GM23248 (cell line): ENCODE measurements around the gene RNASEL.

Experiments
- EZH2 ChIP-seq: fragments of 200-600 bp; sonication (generic); IDR thresholded peaks from 2 replicates; pipeline ENCODE4 v1.6.1; 2018; ENCODE audit warnings: antibody characterized with exemption, mild to moderate bottlenecking; ENCODE audit not compliant: insufficient read depth, poor library complexity, severe bottlenecking
- EZH2phosphoT487 ChIP-seq: fragments of 200-600 bp; sonication (generic); IDR thresholded peaks from 2 replicates; pipeline ENCODE4 v1.6.1; 2018; ENCODE audit warnings: antibody characterized with exemption, moderate library complexity, mild to moderate bottlenecking, low read depth; ENCODE audit not compliant: insufficient read depth

DNA sequence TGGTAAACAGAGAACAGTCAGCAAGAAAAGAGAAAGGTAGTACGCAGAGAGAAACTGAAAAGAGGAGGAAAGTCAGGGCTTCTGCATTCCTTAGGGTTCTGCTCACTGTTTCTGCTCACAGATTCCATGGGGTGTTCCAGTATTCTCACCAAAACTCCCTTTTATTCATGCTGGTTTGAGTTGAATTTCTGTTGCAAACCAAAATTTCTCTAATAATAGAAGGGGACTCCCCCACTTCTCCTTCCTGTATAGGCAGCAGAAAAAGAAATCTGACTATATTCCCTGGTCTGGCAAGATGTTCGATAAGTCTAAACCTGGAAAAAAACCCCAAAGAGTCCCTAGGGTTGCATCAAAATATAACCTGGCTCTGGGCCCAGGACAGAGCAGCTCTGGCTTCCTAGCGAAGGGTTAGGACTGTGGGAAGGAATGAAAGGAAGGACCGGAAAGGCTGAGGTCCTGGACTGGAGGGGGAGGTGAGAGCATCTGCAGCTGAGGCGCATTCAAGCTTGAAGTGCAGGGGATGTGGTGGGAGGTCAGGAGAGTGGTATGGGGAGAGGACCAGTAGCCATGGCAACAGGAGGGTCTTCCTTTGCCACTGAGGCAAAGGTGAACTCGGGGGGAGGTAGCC lies 34.0 kb upstream of the RNASEL start:
- TF ChIP-seq EZH2phosphoT487: no peak
- no peak for TF ChIP-seq EZH2
